ENCODE data around the gene CYTH4. TPM values are rescaled to one million over a fixed set of nuclear protein-coding genes. Genes with fewer than 3 reads are reported as not detected.

Gene CYTH4
- total RNA-seq, 4 donors from 2014 or later: 4.2 to 21.3 (median 9.3) TPM

DNA sequence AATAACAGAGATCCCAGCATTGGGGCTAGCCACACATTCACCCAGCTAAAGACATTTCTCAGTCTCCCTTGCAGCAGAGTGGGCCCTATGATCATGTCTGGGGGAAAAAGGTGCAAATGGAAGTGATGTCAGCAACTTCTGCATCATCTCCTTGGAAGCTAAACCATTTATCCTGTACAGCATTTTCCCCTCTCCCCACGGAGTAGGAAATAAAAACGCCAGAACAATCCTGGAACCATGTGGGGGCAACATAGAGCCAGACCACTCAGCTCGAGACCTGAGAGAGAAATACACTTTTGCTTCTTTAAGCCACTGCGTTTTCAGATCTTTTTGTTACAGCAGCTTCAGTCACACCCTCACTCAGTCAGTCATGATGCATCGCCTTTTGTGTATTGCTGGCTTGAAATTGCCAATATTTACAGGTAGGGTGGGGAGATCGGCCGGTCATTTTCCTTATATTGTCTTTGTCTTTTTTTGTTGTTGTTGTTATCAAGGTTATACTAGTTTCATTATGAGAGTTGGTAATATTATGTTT is 29.1 kb upstream of the CYTH4 start:
- no peak for TF ChIP-seq POLR2A (IDR thresholded peaks at IDR 0.05)
- Histone ChIP-seq H3K9me3 (no peaks in the 10 kb centered on the region), H3K27ac (no peak overlapping the region), H3K4me3 (no peak overlapping the region), H3K36me3 (no peaks in the 10 kb centered on the region), H3K27me3 (peaks cover 93% of the 10 kb centered on the region), H3K4me1 (no peaks in the 10 kb centered on the region)
- ATAC-seq: no peak
- WGBS, 2 donors (ENCODE audit: low coverage in 1 of 2): 46 to 50% methylated on average over 6 to 7 of the region's 7 CpGs

DNA sequence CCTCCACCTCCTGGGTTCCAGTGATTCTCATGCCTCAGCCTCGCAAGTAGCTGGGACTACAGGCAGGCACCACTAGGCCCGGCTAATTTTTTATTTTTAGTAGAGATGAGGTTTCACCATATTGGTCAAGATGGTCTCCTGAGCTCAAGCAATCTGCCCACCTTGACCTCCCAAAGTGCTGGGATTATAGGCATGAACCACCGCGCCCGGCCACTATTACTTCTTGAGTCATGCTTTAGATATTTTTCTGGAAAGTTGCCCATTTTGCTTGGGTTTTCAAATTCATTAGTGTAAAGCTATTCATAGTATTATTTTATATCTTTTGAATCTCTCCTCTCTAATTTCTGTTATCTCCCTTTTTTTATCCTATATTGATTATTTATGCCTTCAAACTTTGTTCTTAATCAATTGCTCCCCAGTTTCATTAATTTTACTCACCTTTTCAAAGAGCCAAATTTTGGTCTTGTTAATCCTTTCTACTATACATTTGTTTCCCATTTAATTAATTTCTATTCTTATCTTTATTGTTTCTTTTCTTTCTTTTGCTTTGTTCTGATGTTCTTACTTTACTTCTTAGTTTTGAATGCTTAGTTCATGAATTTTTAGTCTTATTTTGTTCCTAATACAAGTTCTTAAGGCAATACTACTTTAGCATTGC is 28.0 kb upstream of the CYTH4 start:
- H3K27ac ChIP-seq: no peak overlapping the region
- 60 to 71% methylated on average over 2 to 5 of the region's 5 CpGs for WGBS, 2 donors (ENCODE audit: low coverage in 1 of 2)
- H3K4me3 ChIP-seq: no peak overlapping the region
- H3K27me3 ChIP-seq: peaks cover 95% of the 10 kb centered on the region
- no peaks in the 10 kb centered on the region for H3K36me3 ChIP-seq
- H3K9me3 ChIP-seq: no peaks in the 10 kb centered on the region
- ATAC-seq: no peak
- TF ChIP-seq POLR2AphosphoS5 (IDR thresholded peaks at IDR 0.05): no peak
- TF ChIP-seq, protein P1, sequence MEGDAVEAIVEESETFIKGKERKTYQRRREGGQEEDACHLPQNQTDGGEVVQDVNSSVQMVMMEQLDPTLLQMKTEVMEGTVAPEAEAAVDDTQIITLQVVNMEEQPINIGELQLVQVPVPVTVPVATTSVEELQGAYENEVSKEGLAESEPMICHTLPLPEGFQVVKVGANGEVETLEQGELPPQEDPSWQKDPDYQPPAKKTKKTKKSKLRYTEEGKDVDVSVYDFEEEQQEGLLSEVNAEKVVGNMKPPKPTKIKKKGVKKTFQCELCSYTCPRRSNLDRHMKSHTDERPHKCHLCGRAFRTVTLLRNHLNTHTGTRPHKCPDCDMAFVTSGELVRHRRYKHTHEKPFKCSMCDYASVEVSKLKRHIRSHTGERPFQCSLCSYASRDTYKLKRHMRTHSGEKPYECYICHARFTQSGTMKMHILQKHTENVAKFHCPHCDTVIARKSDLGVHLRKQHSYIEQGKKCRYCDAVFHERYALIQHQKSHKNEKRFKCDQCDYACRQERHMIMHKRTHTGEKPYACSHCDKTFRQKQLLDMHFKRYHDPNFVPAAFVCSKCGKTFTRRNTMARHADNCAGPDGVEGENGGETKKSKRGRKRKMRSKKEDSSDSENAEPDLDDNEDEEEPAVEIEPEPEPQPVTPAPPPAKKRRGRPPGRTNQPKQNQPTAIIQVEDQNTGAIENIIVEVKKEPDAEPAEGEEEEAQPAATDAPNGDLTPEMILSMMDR (IDR thresholded peaks at IDR 0.05): no peak
- no peaks in the 10 kb centered on the region for H3K4me1 ChIP-seq

DNA sequence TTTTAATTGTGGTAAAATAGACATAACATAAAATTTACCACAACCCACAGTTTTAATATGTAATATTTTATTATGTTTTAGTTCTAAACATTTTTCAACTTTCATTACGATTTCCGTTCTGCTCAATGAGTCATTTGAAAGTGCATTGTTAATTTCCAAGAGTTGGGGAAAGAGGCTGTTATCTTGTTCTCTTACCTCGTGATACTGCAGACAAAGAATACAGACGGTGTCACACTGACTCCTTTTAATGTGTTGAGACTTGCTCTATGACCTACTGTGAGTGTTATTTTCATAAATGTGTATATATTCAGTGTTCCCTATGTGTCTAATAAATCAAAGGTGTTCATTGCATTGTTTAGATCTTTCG is 27.5 kb upstream of the CYTH4 start:
- ATAC-seq: no peak
- Histone ChIP-seq H3K4me1 (no peaks in the 10 kb centered on the region), H3K27me3 (peaks cover 95% of the 10 kb centered on the region), H3K36me3 (no peaks in the 10 kb centered on the region), H3K4me3 (no peak overlapping the region), H3K9me3 (no peaks in the 10 kb centered on the region), H3K27ac (no peak overlapping the region)
- no peak for TF ChIP-seq EP300 (IDR thresholded peaks at IDR 0.05)
- TF ChIP-seq, protein P1 (IDR thresholded peaks at IDR 0.05): no peak
- WGBS, 2 donors (ENCODE audit: low coverage in 1 of 2): 33 to 41% methylated on average over 4 to 5 of the region's 5 CpGs

DNA sequence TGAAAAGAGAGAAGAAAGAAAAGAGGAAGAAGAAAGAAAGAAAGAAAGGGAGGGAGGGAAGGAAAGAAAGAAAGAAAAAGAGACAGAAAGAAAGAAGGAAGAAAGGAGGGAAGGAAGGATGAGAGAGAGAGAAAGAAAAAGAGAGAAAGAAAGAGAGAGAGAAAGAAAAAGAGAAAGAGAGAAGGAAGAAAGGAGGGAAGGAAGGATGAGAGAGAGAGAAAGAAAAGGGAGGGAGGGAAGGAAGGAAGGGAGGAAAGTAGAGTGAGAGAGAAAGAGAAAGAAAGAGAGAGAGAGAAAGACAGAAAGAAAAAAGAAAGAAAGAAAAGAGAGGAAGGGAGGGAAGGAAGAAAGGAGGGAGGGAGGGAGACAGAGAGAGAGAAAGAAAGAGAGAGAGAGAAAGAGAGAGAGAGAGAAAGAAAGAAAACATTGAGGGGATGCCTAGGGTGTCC is 26.7 kb upstream of the CYTH4 start:
- H3K4me3 ChIP-seq: no peak overlapping the region
- H3K27ac ChIP-seq: no peak overlapping the region
- H3K4me1 ChIP-seq: no peaks in the 10 kb centered on the region
- no peak for TF ChIP-seq POLR2A (IDR thresholded peaks at IDR 0.05)
- no peak for TF ChIP-seq EP300 (IDR thresholded peaks at IDR 0.05)
- TF ChIP-seq, protein P1 (IDR thresholded peaks at IDR 0.05): no peak
- TF ChIP-seq POLR2AphosphoS5 (IDR thresholded peaks at IDR 0.05): no peak
- ATAC-seq: no peak
- H3K27me3 ChIP-seq: peaks cover 95% of the 10 kb centered on the region
- no peaks in the 10 kb centered on the region for H3K36me3 ChIP-seq
- H3K9me3 ChIP-seq: no peaks in the 10 kb centered on the region

DNA sequence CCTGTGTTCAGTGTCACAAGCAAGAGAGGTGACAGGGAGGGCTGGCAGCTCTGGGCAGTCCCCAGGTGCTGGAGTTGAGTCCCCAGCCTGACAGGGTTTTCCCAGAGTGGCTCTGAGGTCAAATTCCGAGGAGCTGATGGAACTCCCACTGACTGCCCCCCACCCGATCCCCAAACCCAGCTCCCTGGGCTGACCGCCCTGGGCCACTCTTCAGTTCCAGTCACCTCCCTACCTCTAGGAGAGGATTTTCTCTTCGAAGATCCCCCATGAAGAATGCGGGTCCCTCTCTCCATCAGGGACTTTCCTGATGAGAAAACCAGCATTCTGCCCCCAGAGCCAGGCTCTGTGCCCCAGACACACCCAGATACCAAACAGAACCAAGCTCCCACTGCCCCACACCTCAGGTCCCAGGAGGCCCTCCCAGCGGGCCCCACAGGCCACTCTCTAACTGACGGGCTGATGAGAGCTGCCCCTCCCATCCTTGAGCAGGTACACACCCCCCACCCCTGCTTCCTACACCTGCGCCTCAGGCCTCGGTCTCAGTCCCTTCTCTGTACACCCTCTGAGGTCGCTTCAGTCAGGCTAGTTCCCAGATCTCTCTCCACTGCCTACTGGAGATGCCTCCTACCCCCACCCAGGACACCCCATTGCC is 26.1 kb upstream of the CYTH4 start:
- WGBS, 2 donors (ENCODE audit: low coverage in 1 of 2): 65 to 72% methylated on average over 5 to 7 of the region's 10 CpGs

More for the DNA sequence above, 26.1 kb upstream of the CYTH4 start:
- H3K27ac ChIP-seq: no peak overlapping the region
- no peak overlapping the region for H3K4me3 ChIP-seq
- no peak for ATAC-seq
- peaks cover 96% of the 10 kb centered on the region for H3K27me3 ChIP-seq
- no peaks in the 10 kb centered on the region for H3K36me3 ChIP-seq
- TF ChIP-seq POLR2A (IDR thresholded peaks at IDR 0.05) (no peak), EP300 (IDR thresholded peaks at IDR 0.05) (no peak), POLR2AphosphoS5 (IDR thresholded peaks at IDR 0.05) (no peak)
- TF ChIP-seq, protein P1 (IDR thresholded peaks at IDR 0.05): no peak
- H3K9me3 ChIP-seq: no peaks in the 10 kb centered on the region
- no peaks in the 10 kb centered on the region for H3K4me1 ChIP-seq

All from gastroesophageal sphincter (tissue), 4 donors.